GM19452 (cell line): ENCODE measurements around the gene GON7.
A peak's percentile ranks its signal among the peaks of the same experiment; 100 is the strongest.
"Not testable (repeated sequence)": the region's sequence is repeated elsewhere in the genome, so short reads cannot be mapped to it uniquely, and the experiment has no call there.

Source experiments
- ATAC-seq: cut with Tn5 transposase; IDR thresholded peaks from one replicate; pipeline ENCODE4 v1.9.1; 2021; ENCODE audit not compliant: unreplicated experiment

GON7 gene, protein sequence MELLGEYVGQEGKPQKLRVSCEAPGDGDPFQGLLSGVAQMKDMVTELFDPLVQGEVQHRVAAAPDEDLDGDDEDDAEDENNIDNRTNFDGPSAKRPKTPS

GRCh38 chr14:93206793-93207467 is at the start of gene GON7, which contains the start of gene UBR7:
GON7 (minus strand) TSS chr14:93207065; CDS start chr14:93207037, 28 bp downstream.
UBR7 (plus strand) TSS chr14:93207256; CDS start chr14:93207292, 36 bp downstream.
- ATAC-seq = peak; percentile 87

GRCh38 chr14:93249128-93249831 is 42.4 kb upstream of the GON7 start:
- no peak for ATAC-seq

DNA sequence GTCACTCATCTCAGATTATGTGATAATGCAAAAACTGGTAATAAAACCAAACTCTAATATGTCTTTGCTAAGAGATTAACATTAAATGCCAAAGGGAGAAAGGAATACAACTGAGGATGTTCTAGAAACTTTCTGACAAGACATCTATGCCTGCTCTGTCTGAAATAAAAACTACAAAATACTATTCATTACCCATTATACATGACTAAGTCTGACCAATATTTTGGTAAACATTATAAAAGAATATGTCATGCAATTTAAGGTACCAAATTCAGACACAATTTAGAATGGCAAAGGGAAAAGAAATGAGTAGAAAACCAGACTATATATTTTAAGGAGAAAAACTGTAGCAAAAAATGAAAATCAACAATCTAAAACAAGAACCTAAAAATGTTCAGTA is 39.7 kb upstream of the GON7 start:
- no peak for ATAC-seq

GRCh38 chr14:93245764-93246420 is 39.0 kb upstream of the GON7 start:
- no peak for ATAC-seq

GRCh38 chr14:93240678-93241000 is 33.8 kb upstream of the GON7 start:
- ATAC-seq = no peak

DNA sequence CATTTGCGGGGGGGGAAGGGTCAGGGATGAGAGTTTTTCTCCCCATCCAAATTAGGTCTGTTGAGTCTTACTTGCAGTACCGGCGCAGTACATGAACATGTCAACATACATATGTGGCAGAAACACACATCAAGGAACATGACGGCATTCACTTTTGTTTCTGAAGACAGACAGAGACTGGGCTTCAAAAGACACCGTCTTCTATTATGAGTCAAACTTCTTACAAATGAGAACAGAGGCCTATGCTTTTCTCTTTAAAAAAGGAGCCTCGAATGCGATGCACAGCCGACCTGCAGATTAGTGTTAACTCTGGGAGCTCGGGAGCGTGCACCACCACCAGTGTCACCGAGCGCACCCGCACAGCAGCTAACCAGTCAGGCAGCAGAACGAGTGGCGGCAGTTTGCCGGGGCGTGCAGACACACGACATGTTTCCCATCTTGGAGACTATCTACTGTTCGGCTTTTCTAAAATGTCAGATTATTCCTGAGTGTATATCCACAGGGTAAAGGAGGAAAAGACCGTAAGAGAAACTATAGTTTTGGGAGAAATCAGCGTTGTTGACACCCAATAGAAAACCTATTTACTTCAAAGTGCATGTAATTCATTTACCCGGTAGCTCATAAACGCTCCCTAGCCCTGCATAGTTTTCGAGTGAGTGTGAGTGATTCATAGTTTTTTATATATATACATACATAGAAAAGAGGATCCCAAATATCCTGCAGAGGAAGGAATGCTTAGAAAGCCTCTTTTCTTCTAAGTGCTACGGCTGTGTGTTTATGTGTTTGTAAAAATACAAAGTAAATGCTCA is 33.2 kb upstream of the GON7 start:
- no peak for ATAC-seq

- no peak for ATAC-seq
These were observed 27.9 kb upstream of the GON7 start for GRCh38 chr14:93234798-93235197.

DNA sequence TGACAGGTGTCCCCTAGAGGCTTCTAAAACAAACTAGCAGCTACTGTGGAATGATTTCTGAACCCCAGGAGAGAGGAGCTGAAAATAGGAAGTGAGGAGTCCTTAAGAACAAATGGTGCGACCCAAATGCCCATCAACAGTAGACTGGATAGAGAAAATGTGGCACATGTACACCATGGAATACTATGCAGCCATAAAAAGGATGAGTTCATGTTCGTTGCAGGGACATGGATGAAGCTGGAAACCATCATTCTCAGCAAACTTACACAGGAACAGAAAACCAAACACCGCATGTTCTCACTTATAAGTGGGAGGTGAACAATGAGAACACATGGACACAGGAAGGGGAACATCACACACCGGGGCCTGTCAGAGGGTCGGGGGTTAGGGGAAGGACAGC is 26.2 kb upstream of the GON7 start:
- not testable (repeated sequence) for ATAC-seq

DNA sequence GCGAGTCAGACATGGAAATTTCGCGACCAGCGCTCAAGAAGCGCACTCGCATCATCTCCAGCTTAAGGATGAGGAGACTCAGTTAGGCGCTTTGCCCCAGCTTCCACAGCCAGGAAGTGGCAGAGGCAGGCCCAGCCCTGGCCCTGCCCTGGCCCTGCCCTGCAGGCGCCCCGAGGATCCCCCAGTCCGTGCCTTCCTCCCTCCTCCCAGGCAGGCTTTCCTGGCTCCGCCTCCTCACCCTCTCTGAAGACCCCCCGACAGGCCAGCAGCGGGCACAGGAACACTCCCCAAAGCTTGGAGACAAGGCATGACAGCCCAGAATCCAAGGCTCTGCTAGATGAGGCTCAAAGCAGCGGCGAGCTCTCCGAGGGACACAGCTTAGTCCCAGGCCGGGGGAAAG is 25.3 kb upstream of the GON7 start:
- ATAC-seq = no peak

GRCh38 chr14:93231129-93231979 is 24.5 kb upstream of the GON7 start:
- no peak for ATAC-seq

GRCh38 chr14:93230539-93230938 is 23.7 kb upstream of the GON7 start:
- no peak for ATAC-seq

DNA sequence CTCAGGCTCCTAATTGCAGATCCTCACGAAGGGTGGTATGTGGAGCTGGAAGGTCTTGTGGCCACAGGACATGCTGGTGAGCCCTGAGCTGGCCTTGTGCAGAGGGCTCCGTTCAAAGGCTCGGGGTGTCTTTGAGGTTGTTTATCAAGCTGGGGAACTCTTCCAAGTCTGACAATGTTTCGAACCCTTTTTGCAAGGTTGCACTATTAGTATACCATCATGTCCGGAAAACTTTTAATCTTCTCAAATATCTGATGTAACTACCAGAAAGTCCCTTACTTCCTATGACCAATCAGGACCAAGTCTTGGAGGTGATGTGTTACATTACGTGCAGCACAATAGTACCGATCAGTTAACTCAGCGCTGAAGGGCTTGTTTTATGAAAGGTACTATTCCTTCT is 21.7 kb upstream of the GON7 start:
- ATAC-seq = no peak

- no peak for ATAC-seq
These were observed 16.7 kb upstream of the GON7 start for GRCh38 chr14:93223565-93223964.

DNA sequence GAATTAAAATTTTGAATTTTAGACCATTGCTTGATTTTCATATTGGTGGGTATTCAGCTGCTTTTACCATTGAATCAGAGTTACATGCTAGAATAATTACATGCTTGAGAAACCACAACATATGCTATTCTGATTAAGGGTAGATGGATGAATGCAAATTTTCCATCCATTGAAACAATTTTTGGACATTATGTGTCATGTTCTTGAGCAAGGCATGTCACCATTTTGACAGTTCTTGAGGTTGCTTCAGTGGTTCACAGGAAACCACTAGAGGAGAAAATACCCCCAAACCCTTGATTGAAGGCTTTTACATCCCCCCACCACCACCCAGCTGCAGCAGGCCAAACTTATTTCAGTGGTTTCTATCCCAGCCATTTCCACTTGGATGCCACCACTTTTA is 13.6 kb upstream of the GON7 start:
- ATAC-seq = no peak

- no peak for ATAC-seq
These were observed 12.3 kb upstream of the GON7 start for GRCh38 chr14:93219103-93219726.

- no peak for ATAC-seq
These were observed 7.7 kb upstream of the GON7 start for GRCh38 chr14:93214598-93214997.

DNA sequence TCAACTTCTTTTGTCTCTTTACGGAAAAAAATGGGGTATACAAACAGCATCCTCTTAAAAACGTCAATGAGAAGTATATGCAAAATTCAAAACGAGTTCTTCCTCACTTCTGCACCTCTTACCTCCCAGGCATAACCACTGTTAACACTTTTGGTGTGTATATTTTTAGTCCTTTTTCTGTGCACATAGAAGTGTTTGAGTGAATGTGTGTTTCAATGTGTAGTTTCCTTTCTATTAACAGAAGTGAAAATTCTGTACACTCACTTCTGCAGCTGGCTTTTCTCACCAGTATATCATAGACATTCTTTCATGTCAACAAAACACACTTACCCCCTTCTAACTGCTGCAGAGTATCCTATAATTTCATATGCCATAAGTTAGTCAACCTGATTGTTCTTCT is 5.6 kb upstream of the GON7 start:
- peak; percentile 57 for ATAC-seq

DNA sequence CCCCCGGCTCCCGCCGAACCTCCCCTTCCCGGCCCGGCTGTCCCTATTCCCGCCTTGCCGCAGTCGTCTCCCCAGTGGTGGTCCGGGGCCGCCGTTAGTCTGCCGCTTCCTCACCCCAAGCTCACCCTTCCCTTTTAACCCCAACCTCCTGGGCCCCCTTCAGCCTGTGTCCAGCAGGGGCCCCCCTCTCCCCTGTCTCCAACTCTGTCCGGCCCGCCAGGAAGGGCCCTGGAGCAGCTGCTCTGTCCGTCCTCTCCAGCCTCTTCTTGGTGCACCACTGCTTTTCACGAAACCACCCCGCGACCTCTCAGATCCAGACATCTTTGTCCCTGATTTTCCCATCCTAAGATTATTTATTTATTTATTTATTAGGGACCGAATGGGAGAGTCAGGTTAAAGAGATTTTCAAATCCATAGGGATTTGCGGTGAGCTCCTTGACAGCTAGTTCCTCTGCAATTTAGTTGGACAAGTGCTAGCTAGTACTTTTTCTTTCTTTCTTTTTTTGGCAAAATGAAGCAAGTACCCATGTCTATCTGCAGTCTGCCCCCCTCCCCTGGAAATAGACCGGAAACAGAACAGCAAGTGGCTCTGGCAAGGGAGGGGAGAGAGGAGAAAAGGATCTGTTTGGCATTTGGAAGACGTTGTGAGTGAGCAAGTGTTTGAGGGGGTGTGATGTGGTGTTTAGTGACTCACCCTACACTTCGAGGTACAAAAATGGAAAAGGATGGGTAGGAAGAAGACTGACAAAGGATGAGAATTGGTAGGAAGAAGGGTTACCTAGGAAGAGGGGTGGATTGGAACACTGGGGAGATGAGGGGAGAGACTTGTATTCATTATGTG is 823 bp upstream of the GON7 start:
- ATAC-seq = peak; percentile 34

GRCh38 chr14:93201155-93201704 is 5.6 kb downstream of the GON7 start:
- ATAC-seq = no peak
